GM19372 (cell line): Measurements from ENCODE around the gene PRPF38A.

Source experiments
- ATAC-seq: cut with Tn5 transposase; IDR thresholded peaks from one replicate; pipeline ENCODE4 v1.9.1; 2021; ENCODE audit warnings: mild to moderate bottlenecking, low read depth, moderate library complexity; ENCODE audit not compliant: unreplicated experiment

The PRPF38A gene

DNA sequence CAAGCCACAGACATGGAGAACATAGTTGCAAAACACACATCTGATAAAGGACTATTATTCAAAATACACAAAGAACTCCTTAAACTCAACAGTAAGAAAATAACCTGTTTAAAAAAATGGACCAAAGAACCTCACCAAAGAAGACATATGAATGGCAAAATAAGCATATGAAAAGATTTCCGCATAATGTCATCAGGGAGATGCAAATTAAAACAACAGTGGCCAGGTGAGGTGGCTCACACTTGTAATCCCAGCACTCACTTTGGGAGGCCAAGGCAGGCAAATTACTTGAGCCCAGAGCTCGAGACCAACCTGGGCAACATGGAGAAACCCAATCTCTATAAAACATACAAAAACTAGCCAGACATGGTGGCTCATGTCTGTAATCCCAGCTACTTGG is 50.4 kb downstream of the PRPF38A start:
- no peak for ATAC-seq

- no peak for ATAC-seq
Measured at GRCh38 chr1:52455686-52456085, 51.3 kb downstream of the PRPF38A start.

- ATAC-seq = no peak
Measured at GRCh38 chr1:52460694-52461093, 56.3 kb downstream of the PRPF38A start.

GRCh38 chr1:52461821-52462220 is 57.4 kb downstream of the PRPF38A start:
- no peak for ATAC-seq

- ATAC-seq = no peak
Measured at GRCh38 chr1:52463891-52464290, 59.5 kb downstream of the PRPF38A start.

DNA sequence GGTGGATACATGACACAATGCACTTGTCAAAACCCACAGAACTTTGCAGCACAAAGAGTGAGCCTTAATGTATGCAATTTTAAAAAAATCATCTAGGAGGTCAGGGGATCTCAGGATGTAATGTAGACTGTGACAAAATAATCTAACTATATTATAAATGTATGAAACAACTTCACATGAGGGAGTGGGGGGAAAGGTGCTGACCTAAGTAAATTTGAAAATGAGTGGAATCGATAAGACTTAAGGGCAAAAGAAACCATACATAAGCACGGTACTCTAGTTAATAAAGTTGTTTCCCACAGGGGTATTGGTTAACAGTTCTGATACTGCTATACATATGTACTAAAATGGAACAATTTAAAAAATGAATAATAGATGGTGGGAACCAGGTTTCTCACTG is 64.7 kb downstream of the PRPF38A start:
- no peak for ATAC-seq
